OCI-LY1 (cell line): ENCODE data around the gene SCN1B.

Source experiments
- H2AFZ ChIP-seq: fragments of 200-600 bp; sonication (generic), shearing (Covaris generic); 2 replicates; pipeline ENCODE4 v1.6.0; 2014; ENCODE audit warnings: antibody characterized with exemption, mild to moderate bottlenecking, low read length
- H3F3A ChIP-seq: fragments of 200-600 bp; sonication (generic), shearing (Covaris generic); 2 replicates; pipeline ENCODE4 v1.6.0; 2014; ENCODE audit warnings: mild to moderate bottlenecking, antibody characterized with exemption, low read length, moderate library complexity; ENCODE audit not compliant: insufficient read depth
- H3K27ac ChIP-seq: fragments of 200-600 bp; sonication (generic); 2 replicates; pipeline ENCODE4 v1.5.1; 2014; ENCODE audit warnings: low read length, mixed run types, mild to moderate bottlenecking, low read depth; ENCODE audit not compliant: poor library complexity, severe bottlenecking
- H3K27me3 ChIP-seq: fragments of 200-600 bp; sonication (generic); 2 replicates; pipeline ENCODE4 v1.6.0; 2014; ENCODE audit warnings: antibody characterized with exemption, mild to moderate bottlenecking, low read length, moderate library complexity; ENCODE audit not compliant: insufficient read depth
- H3K36me3 ChIP-seq: fragments of 200-600 bp; sonication (generic); 2 replicates; pipeline ENCODE4 v1.6.1; 2014; ENCODE audit warnings: mild to moderate bottlenecking, antibody characterized with exemption, low read length, moderate library complexity, mixed read lengths; ENCODE audit not compliant: insufficient read depth
- H3K4me1 ChIP-seq: fragments of 200-600 bp; sonication (generic); 2 replicates; pipeline ENCODE4 v1.5.1; 2014; ENCODE audit warnings: mild to moderate bottlenecking, low read length, moderate library complexity; ENCODE audit not compliant: insufficient read depth, severe bottlenecking
- H3K4me2 ChIP-seq: fragments of 200-600 bp; sonication (generic), shearing (Covaris generic); 2 replicates; pipeline ENCODE4 v1.6.1; 2014; ENCODE audit warnings: low read length
- H3K4me3 ChIP-seq: fragments of 200-600 bp; sonication (generic); 2 replicates; pipeline ENCODE4 v1.5.1; 2014; ENCODE audit warnings: low read length, low read depth, mild to moderate bottlenecking, mixed read lengths; ENCODE audit not compliant: poor library complexity, severe bottlenecking
- H3K79me2 ChIP-seq: fragments of 200-600 bp; shearing (Covaris generic); 2 replicates; pipeline ENCODE4 v1.6.1; 2016; ENCODE audit warnings: mixed run types, low read length, mixed read lengths; ENCODE audit not compliant: insufficient read depth
- H3K9ac ChIP-seq: fragments of 200-600 bp; sonication (generic), shearing (Covaris generic); 2 replicates; pipeline ENCODE4 v1.6.1; 2014; ENCODE audit warnings: mild to moderate bottlenecking, low read length, mixed read lengths
- H3K9me2 ChIP-seq: fragments of 200-600 bp; sonication (generic), shearing (Covaris generic); 2 replicates; pipeline ENCODE4 v1.6.1; 2014; ENCODE audit warnings: low read depth, mild to moderate bottlenecking, low read length, mixed read lengths
- H3K9me3 ChIP-seq: fragments of 200-600 bp; shearing (Covaris generic); 2 replicates; pipeline ENCODE4 v1.6.1; 2014; ENCODE audit warnings: low read length, mixed read lengths
- H4K20me1 ChIP-seq: fragments of 200-600 bp; sonication (generic), shearing (Covaris generic); 2 replicates; pipeline ENCODE4 v1.6.0; 2016; ENCODE audit warnings: mild to moderate bottlenecking, low read length; ENCODE audit not compliant: insufficient read depth
- EZH2 ChIP-seq: fragments of 200-600 bp; sonication (generic), shearing (Covaris generic); IDR thresholded peaks from 2 replicates; pipeline ENCODE4 v1.8.0; 2017; ENCODE audit warnings: borderline replicate concordance, mixed run types, mild to moderate bottlenecking, antibody characterized with exemption, low read length, moderate library complexity, mixed read lengths
- TF ChIP-seq, protein P1 (sequence below): fragments of 200-600 bp; sonication (generic), shearing (Covaris generic); IDR thresholded peaks from 2 replicates; pipeline ENCODE4 v1.5.1; 2017; ENCODE audit warnings: mild to moderate bottlenecking, antibody characterized with exemption, low read length, moderate library complexity, mixed read lengths

Gene SCN1B

DNA sequence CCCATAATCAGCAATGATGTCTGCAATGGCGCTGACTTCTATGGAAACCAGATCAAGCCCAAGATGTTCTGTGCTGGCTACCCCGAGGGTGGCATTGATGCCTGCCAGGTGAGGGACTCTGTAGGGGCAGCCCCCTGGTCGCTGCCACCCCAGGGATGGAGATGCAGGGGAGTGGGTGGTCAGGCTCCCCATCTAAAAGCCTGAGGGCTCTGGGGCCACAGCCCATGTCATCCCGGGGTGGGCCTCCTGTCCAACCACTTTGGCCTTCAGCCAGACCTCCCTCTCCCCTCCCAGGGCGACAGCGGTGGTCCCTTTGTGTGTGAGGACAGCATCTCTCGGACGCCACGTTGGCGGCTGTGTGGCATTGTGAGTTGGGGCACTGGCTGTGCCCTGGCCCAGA, 35.3 kb downstream of the SCN1B start:
- Histone ChIP-seq H3K79me2 (no peaks in the 10 kb centered on the region), H3K27ac (no peak overlapping the region), H3F3A (no peaks in the 10 kb centered on the region), H2AFZ (no peak overlapping the region), H3K9ac (no peak overlapping the region), H3K27me3 (peaks cover 14% of the 10 kb centered on the region), H3K36me3 (no peaks in the 10 kb centered on the region; the same call in 1 of the 2 replicates), H3K9me2 (no peaks in the 10 kb centered on the region), H4K20me1 (no peaks in the 10 kb centered on the region), H3K9me3 (no peaks in the 10 kb centered on the region), H3K4me1 (peaks cover 14% of the 10 kb centered on the region), H3K4me3 (no peak overlapping the region), H3K4me2 (no peak overlapping the region)
- TF ChIP-seq, protein P1, sequence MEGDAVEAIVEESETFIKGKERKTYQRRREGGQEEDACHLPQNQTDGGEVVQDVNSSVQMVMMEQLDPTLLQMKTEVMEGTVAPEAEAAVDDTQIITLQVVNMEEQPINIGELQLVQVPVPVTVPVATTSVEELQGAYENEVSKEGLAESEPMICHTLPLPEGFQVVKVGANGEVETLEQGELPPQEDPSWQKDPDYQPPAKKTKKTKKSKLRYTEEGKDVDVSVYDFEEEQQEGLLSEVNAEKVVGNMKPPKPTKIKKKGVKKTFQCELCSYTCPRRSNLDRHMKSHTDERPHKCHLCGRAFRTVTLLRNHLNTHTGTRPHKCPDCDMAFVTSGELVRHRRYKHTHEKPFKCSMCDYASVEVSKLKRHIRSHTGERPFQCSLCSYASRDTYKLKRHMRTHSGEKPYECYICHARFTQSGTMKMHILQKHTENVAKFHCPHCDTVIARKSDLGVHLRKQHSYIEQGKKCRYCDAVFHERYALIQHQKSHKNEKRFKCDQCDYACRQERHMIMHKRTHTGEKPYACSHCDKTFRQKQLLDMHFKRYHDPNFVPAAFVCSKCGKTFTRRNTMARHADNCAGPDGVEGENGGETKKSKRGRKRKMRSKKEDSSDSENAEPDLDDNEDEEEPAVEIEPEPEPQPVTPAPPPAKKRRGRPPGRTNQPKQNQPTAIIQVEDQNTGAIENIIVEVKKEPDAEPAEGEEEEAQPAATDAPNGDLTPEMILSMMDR = no peak
- no peak for TF ChIP-seq EZH2

DNA sequence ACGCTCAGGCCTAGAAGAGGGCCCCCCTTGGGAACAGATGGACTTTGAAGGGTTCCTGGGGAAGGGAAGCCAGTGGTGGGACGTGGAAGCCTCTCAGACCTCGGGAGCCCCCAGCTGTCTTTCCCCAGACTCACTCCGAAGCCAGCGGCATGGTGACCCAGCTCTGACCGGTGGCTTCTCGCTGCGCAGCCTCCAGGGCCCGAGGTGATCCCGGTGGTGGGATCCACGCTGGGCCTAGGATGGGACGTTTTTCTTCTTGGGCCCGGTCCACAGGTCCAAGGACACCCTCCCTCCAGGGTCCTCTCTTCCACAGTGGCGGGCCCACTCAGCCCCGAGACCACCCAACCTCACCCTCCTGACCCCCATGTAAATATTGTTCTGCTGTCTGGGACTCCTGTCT, 35.9 kb downstream of the SCN1B start:
- Histone ChIP-seq H3K36me3 (no peaks in the 10 kb centered on the region; the same call in 1 of the 2 replicates), H3K4me3 (no peak overlapping the region), H3K79me2 (no peaks in the 10 kb centered on the region), H2AFZ (no peak overlapping the region), H4K20me1 (no peaks in the 10 kb centered on the region), H3K9me2 (no peaks in the 10 kb centered on the region), H3K4me2 (no peak overlapping the region), H3K9me3 (no peaks in the 10 kb centered on the region), H3K27me3 (peaks cover 16% of the 10 kb centered on the region), H3K9ac (no peak overlapping the region), H3K4me1 (peaks cover 14% of the 10 kb centered on the region), H3F3A (no peaks in the 10 kb centered on the region), H3K27ac (no peak overlapping the region)
- TF ChIP-seq EZH2 = no peak
- TF ChIP-seq, protein P1 = no peak

DNA sequence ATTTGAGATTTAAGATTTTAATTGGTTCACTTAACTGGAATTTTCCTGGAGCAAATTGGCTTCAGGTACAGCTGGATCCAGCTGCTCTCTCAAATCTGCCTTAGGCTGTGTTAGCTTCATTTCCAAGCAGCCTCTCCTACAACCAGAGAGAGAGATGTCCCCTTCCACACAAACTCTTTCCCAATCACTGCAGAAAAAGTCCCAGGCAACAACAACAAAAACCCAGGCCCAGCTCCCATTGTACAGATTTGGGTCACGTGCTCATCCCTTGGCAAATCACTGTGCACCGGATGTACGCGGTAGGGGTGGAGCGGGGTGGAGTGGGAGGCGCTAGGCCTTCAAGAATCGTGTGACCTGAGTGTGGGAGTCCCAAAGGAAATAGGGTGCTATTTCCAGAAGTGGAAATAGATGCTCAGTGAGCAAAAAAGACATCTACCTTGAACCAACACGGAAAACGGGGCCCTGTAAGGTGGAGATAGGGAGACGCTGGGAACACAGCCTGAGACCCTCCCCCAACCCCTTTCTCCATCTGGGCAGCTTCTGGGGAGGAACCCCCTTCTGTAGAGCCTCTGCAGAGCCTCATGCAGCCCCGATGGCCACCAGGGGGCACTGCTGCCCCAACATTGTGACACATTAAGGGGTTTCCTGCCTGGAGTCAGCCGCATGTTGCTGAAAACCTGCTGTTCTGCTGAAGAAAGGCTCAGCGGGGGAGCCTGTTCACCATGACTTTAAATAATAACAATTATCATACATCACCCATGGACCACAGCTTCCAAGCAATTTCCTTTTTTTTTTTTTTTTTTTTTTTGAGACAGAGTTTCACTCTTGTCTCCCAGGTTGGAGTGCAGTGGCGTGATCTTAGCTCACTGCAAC, 36.7 kb downstream of the SCN1B start:
- Histone ChIP-seq H3K79me2 (no peaks in the 10 kb centered on the region), H3K36me3 (no peaks in the 10 kb centered on the region; the same call in 1 of the 2 replicates), H3K27ac (no peak overlapping the region), H3K9me3 (no peaks in the 10 kb centered on the region), H3K9ac (no peak overlapping the region), H2AFZ (no peak overlapping the region; the same call in 1 of the 2 replicates), H3K4me2 (peak overlapping the region; percentile 57), H3K4me1 (peaks cover 14% of the 10 kb centered on the region), H4K20me1 (no peaks in the 10 kb centered on the region), H3F3A (no peaks in the 10 kb centered on the region), H3K4me3 (peak overlapping the region; percentile 36), H3K27me3 (peaks cover 16% of the 10 kb centered on the region), H3K9me2 (no peaks in the 10 kb centered on the region)
- TF ChIP-seq EZH2 = no peak
- TF ChIP-seq, protein P1 = peak; percentile 98
